ENCODE results near the gene NCAPD2.
A peak's percentile ranks its signal among the peaks of the same experiment; 100 is the strongest.

Gene NCAPD2

GRCh38 chr12:6567112-6567670 is 73.3 kb downstream of the NCAPD2 start:
- TF ChIP-seq CTCF (IDR thresholded peaks at IDR 0.05) = no peak

- no peak for TF ChIP-seq CTCF (IDR thresholded peaks at IDR 0.05)
These were observed 75.4 kb downstream of the NCAPD2 start for GRCh38 chr12:6569312-6569711.

GRCh38 chr12:6569786-6570185 is 75.9 kb downstream of the NCAPD2 start:
- TF ChIP-seq CTCF (IDR thresholded peaks at IDR 0.05) = no peak

- TF ChIP-seq CTCF (IDR thresholded peaks at IDR 0.05) = peak; percentile 69
These were observed 76.5 kb downstream of the NCAPD2 start for GRCh38 chr12:6570264-6570887.

GRCh38 chr12:6573001-6573400 is 79.1 kb downstream of the NCAPD2 start:
- TF ChIP-seq CTCF (IDR thresholded peaks at IDR 0.05) = no peak

- no peak for TF ChIP-seq CTCF (IDR thresholded peaks at IDR 0.05)
These were observed 80.8 kb downstream of the NCAPD2 start for GRCh38 chr12:6574576-6575295.

- no peak for TF ChIP-seq CTCF (IDR thresholded peaks at IDR 0.05)
These were observed 81.7 kb downstream of the NCAPD2 start for GRCh38 chr12:6575648-6576047.
